PC-3 (cell line): ENCODE results near the gene RALGPS1. TPM values are rescaled to one million over a fixed set of nuclear protein-coding genes. Genes with fewer than 3 reads are reported as not detected.

Experiments
- ATAC-seq: fragments of 200-7000 bp; cut with Tn5 transposase; 2 replicates; pipeline ENCODE4 v1.9.1; 2020; ENCODE audit warnings: mild to moderate bottlenecking, moderate library complexity
- BruUV-seq: library from RNA; stranded (reverse); fragments of 400-500 nt; replicated peaks from 2 replicates; lab custom pipeline; 2021; lab: Mats Ljungman, UMichigan
- CTCF ChIA-PET: fragments of 300-600 bp; sonication (Branson Sonifier 250); formaldehyde crosslinking; loops from one replicate; lab custom pipeline; 2022; ENCODE audit warnings: antibody characterized with exemption; lab: Charles Lee
- POLR2A ChIA-PET: fragments of 300-600 bp; sonication (Branson Sonifier 250); formaldehyde crosslinking; loops from one replicate; lab custom pipeline; 2022; ENCODE audit warnings: antibody characterized with exemption; ENCODE audit not compliant: unreplicated experiment; lab: Charles Lee
- DNase-seq: peaks from one replicate; pipeline ENCODE4 v3.0.0-alpha.2; 2015
- H2AFZ ChIP-seq: fragments of 300-600 bp; sonication (generic); 2 replicates; pipeline ENCODE4 v1.6.0; 2016; ENCODE audit warnings: antibody characterized with exemption, low read length
- H3F3A ChIP-seq: fragments of 300-600 bp; sonication (generic); one replicate; pipeline ENCODE4 v1.6.0; 2017; ENCODE audit warnings: antibody characterized with exemption, low read length, control low read depth, mild to moderate bottlenecking; ENCODE audit not compliant: unreplicated experiment
- H3K27ac ChIP-seq: fragments of 300-600 bp; sonication (generic); 2 replicates; pipeline ENCODE4 v1.5.1; 2016; ENCODE audit warnings: mild to moderate bottlenecking, low read length
- H3K27me3 ChIP-seq: fragments of 300-600 bp; sonication (generic); 2 replicates; pipeline ENCODE4 v1.6.1; 2016; ENCODE audit warnings: low read length, mixed read lengths
- H3K36me3 ChIP-seq: fragments of 300-600 bp; sonication (generic); 2 replicates; pipeline ENCODE4 v1.6.1; 2016; ENCODE audit warnings: low read depth, mixed run types, low read length, mixed read lengths
- H3K4me1 ChIP-seq: fragments of 300-600 bp; sonication (generic); 2 replicates; pipeline ENCODE4 v1.5.1; 2016; ENCODE audit warnings: low read length; ENCODE audit not compliant: insufficient read depth
- H3K4me2 ChIP-seq: fragments of 300-600 bp; sonication (generic); 2 replicates; pipeline ENCODE4 v1.6.0; 2016; ENCODE audit warnings: low read length
- H3K4me3 ChIP-seq: fragments of 300-600 bp; sonication (generic); 2 replicates; pipeline ENCODE4 v1.5.1; 2016; ENCODE audit warnings: mild to moderate bottlenecking, low read length, mixed read lengths
- H3K79me2 ChIP-seq: fragments of 300-600 bp; sonication (generic); 2 replicates; pipeline ENCODE4 v1.6.1; 2017; ENCODE audit warnings: low read length, mixed read lengths
- H3K9ac ChIP-seq: fragments of 300-600 bp; sonication (generic); 2 replicates; pipeline ENCODE4 v1.6.0; 2016; ENCODE audit warnings: mild to moderate bottlenecking, low read length
- H3K9me2 ChIP-seq: fragments of 300-600 bp; sonication (generic); replicated peaks from 2 replicates; pipeline ENCODE4 v1.6.1; 2016; ENCODE audit warnings: mixed run types, low read length, mixed read lengths
- H3K9me3 ChIP-seq: fragments of 300-600 bp; sonication (generic); 2 replicates; pipeline ENCODE4 v1.6.1; 2016; ENCODE audit warnings: low read length, mixed read lengths
- H4K20me1 ChIP-seq: fragments of 300-600 bp; sonication (generic); 2 replicates; pipeline ENCODE4 v1.6.1; 2016; ENCODE audit warnings: low read length, mixed read lengths
- EZH2 ChIP-seq: fragments of 300-600 bp; sonication (generic); IDR thresholded peaks from one replicate; pipeline ENCODE4 v1.6.1; 2017; ENCODE audit warnings: antibody characterized with exemption, mild to moderate bottlenecking, low read length; ENCODE audit not compliant: unreplicated experiment
- EZH2phosphoT487 ChIP-seq: fragments of 300-600 bp; sonication (generic); IDR thresholded peaks from 2 replicates; pipeline ENCODE4 v1.6.1; 2018; ENCODE audit warnings: mild to moderate bottlenecking, antibody characterized with exemption, low read length, borderline replicate concordance
- intact Hi-C: fragments of 100-400 bp; cut with micrococcal nuclease; formaldehyde crosslinking; loops from 2 replicates; pipeline ENCODE4 v1.9.0; 2023
- total RNA-seq: library from RNA; depleted of rRNA; stranded (reverse); fragments of >200 nt; gene quantifications from 2 replicates; pipeline ENCODE4 v1.2.3, GENCODE V29; 2014
- TF ChIP-seq, protein P1 (sequence below): fragments of 300-600 bp; sonication (generic); conservative IDR thresholded peaks from 2 replicates; pipeline ENCODE4 v1.5.1; 2017; ENCODE audit warnings: antibody characterized with exemption, low read depth, mild to moderate bottlenecking, low read length

The RALGPS1 gene
- total RNA-seq, 1 experiment from 2014 or later: 10.2 TPM

DNA sequence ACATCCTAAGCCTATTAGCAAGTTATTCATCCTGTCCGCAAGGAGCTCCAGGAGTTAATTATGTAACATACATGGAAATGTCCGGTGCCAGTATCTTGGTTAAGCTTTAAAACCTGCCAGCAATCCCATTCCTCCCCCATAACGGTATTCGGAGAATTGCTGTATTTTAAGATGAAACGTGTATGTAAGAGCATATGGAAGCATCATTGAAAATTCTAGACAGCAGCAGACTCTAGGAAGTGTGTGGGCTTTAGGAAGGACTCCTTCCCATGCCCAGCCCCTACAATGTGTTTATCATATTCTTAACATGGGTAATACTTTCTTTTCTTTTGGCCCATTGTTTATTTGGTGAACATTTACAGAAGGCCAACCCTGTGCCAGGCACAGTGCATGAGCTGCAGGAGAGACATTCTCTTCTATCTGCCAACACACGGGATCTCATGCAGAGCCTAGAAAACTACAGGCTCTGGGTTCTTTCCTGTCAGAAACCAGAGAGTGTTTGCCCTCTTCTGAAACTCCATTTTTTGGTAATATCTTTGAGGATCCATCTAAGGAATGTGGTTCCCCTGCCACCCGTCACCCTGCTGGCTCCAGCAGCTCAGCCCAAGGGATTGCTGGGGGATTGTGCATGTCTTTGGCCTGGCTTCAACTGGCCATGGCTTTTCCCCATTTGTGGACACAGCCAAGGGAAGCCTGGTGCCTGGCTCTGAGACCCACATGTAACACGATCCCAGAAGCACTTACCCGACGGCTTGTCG is 192.8 kb downstream of the RALGPS1 start:
- TF ChIP-seq EZH2phosphoT487: no peak
- no peak for TF ChIP-seq EZH2
- TF ChIP-seq, protein P1, sequence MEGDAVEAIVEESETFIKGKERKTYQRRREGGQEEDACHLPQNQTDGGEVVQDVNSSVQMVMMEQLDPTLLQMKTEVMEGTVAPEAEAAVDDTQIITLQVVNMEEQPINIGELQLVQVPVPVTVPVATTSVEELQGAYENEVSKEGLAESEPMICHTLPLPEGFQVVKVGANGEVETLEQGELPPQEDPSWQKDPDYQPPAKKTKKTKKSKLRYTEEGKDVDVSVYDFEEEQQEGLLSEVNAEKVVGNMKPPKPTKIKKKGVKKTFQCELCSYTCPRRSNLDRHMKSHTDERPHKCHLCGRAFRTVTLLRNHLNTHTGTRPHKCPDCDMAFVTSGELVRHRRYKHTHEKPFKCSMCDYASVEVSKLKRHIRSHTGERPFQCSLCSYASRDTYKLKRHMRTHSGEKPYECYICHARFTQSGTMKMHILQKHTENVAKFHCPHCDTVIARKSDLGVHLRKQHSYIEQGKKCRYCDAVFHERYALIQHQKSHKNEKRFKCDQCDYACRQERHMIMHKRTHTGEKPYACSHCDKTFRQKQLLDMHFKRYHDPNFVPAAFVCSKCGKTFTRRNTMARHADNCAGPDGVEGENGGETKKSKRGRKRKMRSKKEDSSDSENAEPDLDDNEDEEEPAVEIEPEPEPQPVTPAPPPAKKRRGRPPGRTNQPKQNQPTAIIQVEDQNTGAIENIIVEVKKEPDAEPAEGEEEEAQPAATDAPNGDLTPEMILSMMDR: no peak
- POLR2A ChIA-PET: no interaction called here

DNA sequence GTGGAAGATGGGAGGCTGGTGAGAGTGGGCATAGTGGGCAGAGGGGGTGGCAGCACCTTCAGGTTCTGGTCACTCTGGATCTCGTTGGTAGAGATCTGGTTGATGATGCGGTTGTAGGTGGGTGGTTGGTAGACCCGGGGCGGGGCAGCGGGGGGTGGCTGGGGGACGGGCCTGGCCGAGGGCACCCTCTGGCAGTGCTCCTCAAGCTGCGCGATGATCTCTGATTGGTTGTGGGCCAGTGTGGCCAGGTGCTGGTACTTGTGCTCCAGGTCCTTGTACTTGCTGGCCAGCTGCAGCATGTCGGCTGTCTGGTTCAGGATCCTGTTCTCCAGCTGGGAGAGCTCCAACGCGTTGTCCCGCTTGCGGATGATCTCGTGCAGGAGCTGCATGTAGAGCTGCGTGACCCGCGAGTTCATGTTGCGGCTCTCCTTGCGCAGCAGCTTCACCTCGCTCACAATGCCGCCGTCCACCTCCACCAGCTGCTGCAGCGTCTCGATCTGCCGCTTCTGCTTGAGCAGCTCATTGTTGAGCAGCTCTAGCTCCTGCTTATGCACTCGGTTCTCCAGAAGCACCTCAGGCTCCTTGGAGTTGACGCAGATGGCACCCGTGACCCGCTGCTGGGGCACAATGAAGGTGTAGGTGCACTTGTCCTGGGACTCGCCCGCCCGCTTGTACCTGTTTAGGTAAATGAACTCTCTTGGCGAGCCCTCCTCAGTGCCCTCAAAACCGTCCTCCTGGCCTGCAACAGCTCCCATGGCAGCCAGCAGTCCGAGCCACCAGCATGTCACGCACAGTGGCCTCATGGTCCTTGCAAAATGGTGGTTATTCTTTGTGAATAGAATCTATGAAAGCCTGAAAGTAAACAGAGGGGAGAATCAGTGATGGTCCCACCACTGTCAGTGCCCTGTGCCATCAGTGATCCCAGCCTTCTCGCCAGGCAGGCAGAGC is 193.6 kb downstream of the RALGPS1 start:
- Histone ChIP-seq H3K4me2 (no peak overlapping the region), H3K4me3 (no peak overlapping the region), H3K36me3 (no peaks in the 10 kb centered on the region), H2AFZ (no peak overlapping the region), H4K20me1 (no peaks in the 10 kb centered on the region), H3K9me2 (no peaks in the 10 kb centered on the region), H3F3A (no peaks in the 10 kb centered on the region), H3K27ac (no peak overlapping the region), H3K9me3 (no peaks in the 10 kb centered on the region), H3K79me2 (no peaks in the 10 kb centered on the region), H3K4me1 (peaks cover 10% of the 10 kb centered on the region), H3K27me3 (no peaks in the 10 kb centered on the region), H3K9ac (no peak overlapping the region)
- BruUV-seq: no TSS peak
- CTCF ChIA-PET: no interaction called here
- no peak for DNase-seq
- intact Hi-C loops: no loop called here
- no peak for ATAC-seq
- TF ChIP-seq EZH2 (no peak), EZH2phosphoT487 (no peak)
- TF ChIP-seq, protein P1: no peak
- POLR2A ChIA-PET: interaction anchor here (0.5 kb wide), 1 partner anchor 57 kb away, joined by 3 read pairs; no protein-coding TSS in a partner anchor

More for the DNA sequence above, 192.8 kb downstream of the RALGPS1 start:
- H3K4me3 ChIP-seq: no peak overlapping the region
- no peaks in the 10 kb centered on the region for H3K9me2 ChIP-seq
- DNase-seq: no peak
- no peak overlapping the region for H3K9ac ChIP-seq
- H3K36me3 ChIP-seq: no peaks in the 10 kb centered on the region
- H3F3A ChIP-seq: no peaks in the 10 kb centered on the region
- no TSS peak for BruUV-seq
- no peak overlapping the region for H3K27ac ChIP-seq
- ATAC-seq: no peak
- CTCF ChIA-PET: no interaction called here
- no peaks in the 10 kb centered on the region for H3K27me3 ChIP-seq
- no peaks in the 10 kb centered on the region for H3K79me2 ChIP-seq
- peaks cover 2% of the 10 kb centered on the region; the same call in 1 of the 2 replicates for H3K4me1 ChIP-seq
- intact Hi-C loops: no loop called here
- no peak overlapping the region for H2AFZ ChIP-seq
- H3K4me2 ChIP-seq: no peak overlapping the region
- H3K9me3 ChIP-seq: no peaks in the 10 kb centered on the region
- no peaks in the 10 kb centered on the region for H4K20me1 ChIP-seq
